Gastroesophageal sphincter (tissue), 4 donors: ENCODE results near the gene ABHD5. TPM values are rescaled to one million over a fixed set of nuclear protein-coding genes. Genes with fewer than 3 reads are reported as not detected.

Experiments used
- ATAC-seq: fragments of 150-250 bp; one replicate; pipeline ENCODE4 v1.9.1; 2016; ENCODE audit warnings: mild to moderate bottlenecking, moderate library complexity
- H3K27ac ChIP-seq, 4 donors: fragments of 200-600 bp; sonication (generic) in 3 of 4; 1 replicate in 3 of 4; 2 replicates in 1 of 4; pipeline ENCODE4 v1.5.1; 2016 to 2019
- H3K27me3 ChIP-seq: fragments of 200-600 bp; sonication (generic); one replicate; pipeline ENCODE4 v1.5.1; 2019
- H3K36me3 ChIP-seq, 2 donors: fragments of 200-600 bp; sonication (generic); one replicate each; pipeline ENCODE4 v1.5.1; 2019; ENCODE audit warnings: control low read depth in 1 of 2
- H3K4me1 ChIP-seq, 3 donors: fragments of 200-600 bp; sonication (generic); 1 replicate in 2 of 3; 2 replicates in 1 of 3; pipeline ENCODE4 v1.5.1; 2016 to 2019; ENCODE audit warnings: control low read depth in 2 of 3
- H3K4me3 ChIP-seq, 2 donors: fragments of 200-600 bp; sonication (generic); one replicate each; pipeline ENCODE4 v1.5.1; 2019; ENCODE audit warnings: mild to moderate bottlenecking in 1 of 2, moderate library complexity in 1 of 2
- H3K9me3 ChIP-seq, 3 donors: fragments of 200-600 bp; sonication (generic); one replicate each; pipeline ENCODE4 v1.5.1; 2017 to 2019; ENCODE audit warnings: control low read depth in 2 of 3
- EP300 ChIP-seq: sonication (generic); formaldehyde crosslinking; IDR thresholded peaks from one replicate; pipeline ENCODE4 v1.6.1; 2017; ENCODE audit warnings: antibody characterized with exemption, mild to moderate bottlenecking
- POLR2A ChIP-seq, 2 donors: fragments of 450-650 bp; IDR thresholded peaks; one replicate each; pipeline ENCODE4 v1.6.1; 2017; ENCODE audit warnings: antibody characterized with exemption in 2 of 2, mild to moderate bottlenecking in 2 of 2, moderate library complexity in 1 of 2
- POLR2AphosphoS5 ChIP-seq: sonication (generic); formaldehyde crosslinking; IDR thresholded peaks from one replicate; pipeline ENCODE4 v1.6.1; 2017; ENCODE audit warnings: antibody characterized with exemption
- WGBS, 2 donors: methylation state at CpG; one replicate each; pipeline ENCODE4 v1.1.5; 2018; ENCODE audit warnings: low coverage in 1 of 2; 5-methylcytosine and 5-hydroxymethylcytosine counted together
- total RNA-seq, 4 donors: library from RNA; depleted of rRNA; stranded (reverse); fragments of >200 nt; gene quantifications; one replicate each; pipeline ENCODE4 v1.1.0, GENCODE V29; 2016
- TF ChIP-seq, protein P1 (sequence below), 4 experiments: fragments of 200-600 bp in 2 of 4; fragments of 450-650 bp in 2 of 4; sonication (generic) in 1 of 4; IDR thresholded peaks; one replicate each; pipeline ENCODE4 v1.5.1; 2017 to 2019; ENCODE audit warnings: antibody characterized with exemption in 4 of 4, mild to moderate bottlenecking in 2 of 4, moderate library complexity in 2 of 4

Gene ABHD5
- total RNA-seq, 4 donors from 2014 or later = 26.1 to 53.2 (median 34.8) TPM

DNA sequence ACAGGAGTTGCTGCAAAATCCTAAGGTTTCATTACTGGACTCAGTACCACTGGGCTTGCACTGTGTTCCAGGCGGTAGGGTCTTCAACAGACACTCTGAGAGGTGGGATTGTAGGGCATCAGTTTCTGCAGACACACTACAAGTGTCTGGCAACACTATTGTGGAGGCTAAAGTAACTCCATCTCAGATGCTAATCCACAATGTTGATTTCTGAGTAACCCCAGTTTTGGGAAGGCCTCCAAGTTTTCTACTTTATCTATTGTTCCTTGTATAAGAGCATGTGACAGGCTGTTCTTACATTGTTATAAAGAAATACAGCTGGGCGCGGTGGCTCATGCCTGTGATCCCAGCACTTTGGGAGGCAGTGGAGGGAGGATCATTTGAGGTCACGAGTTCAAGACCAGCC, 2.5 kb upstream of the ABHD5 start:
- TF ChIP-seq EP300 (no peak), POLR2AphosphoS5 (no peak), POLR2A (IDR thresholded peaks at IDR 0.05) (no peak)
- TF ChIP-seq, protein P1, sequence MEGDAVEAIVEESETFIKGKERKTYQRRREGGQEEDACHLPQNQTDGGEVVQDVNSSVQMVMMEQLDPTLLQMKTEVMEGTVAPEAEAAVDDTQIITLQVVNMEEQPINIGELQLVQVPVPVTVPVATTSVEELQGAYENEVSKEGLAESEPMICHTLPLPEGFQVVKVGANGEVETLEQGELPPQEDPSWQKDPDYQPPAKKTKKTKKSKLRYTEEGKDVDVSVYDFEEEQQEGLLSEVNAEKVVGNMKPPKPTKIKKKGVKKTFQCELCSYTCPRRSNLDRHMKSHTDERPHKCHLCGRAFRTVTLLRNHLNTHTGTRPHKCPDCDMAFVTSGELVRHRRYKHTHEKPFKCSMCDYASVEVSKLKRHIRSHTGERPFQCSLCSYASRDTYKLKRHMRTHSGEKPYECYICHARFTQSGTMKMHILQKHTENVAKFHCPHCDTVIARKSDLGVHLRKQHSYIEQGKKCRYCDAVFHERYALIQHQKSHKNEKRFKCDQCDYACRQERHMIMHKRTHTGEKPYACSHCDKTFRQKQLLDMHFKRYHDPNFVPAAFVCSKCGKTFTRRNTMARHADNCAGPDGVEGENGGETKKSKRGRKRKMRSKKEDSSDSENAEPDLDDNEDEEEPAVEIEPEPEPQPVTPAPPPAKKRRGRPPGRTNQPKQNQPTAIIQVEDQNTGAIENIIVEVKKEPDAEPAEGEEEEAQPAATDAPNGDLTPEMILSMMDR (IDR thresholded peaks at IDR 0.05) = no peak
- H3K4me1 ChIP-seq = peaks cover 0 to 28% (median 5%) of the 10 kb centered on the region in 3 donors
- ATAC-seq = no peak
- H3K9me3 ChIP-seq = no peaks in the 10 kb centered on the region
- H3K36me3 ChIP-seq = no peaks in the 10 kb centered on the region
- H3K27ac ChIP-seq = no peak overlapping the region
- no peak overlapping the region for H3K4me3 ChIP-seq
- WGBS, 2 donors = 83% methylated on average over 4 of the region's 4 CpGs; no CpG with 5 or more reads in 1 of the 2 donors
- no peaks in the 10 kb centered on the region for H3K27me3 ChIP-seq

DNA sequence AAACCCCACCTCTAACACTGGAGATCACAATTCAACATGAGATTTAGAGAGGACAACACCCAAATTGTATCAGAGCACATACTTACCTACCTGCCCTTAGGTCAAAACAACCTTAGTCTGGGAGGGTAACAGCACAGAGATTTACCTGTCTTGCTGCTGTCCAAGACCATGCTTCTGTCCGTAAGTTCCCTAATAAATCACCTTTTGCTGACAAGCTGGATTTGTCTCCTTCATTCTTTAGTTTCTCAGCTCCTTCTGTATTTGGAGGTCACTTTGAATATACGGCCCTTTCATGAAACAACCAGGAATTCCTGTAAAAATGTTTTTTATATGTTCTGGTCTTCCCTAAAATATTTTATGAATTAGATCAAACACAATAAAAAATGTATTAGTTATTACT, 1.6 kb upstream of the ABHD5 start:
- H3K27ac ChIP-seq = no peak overlapping the region
- ATAC-seq = no peak
- TF ChIP-seq POLR2A (IDR thresholded peaks at IDR 0.05) (no peak), EP300 (no peak), POLR2AphosphoS5 (no peak)
- TF ChIP-seq, protein P1 (IDR thresholded peaks at IDR 0.05) = no peak

DNA sequence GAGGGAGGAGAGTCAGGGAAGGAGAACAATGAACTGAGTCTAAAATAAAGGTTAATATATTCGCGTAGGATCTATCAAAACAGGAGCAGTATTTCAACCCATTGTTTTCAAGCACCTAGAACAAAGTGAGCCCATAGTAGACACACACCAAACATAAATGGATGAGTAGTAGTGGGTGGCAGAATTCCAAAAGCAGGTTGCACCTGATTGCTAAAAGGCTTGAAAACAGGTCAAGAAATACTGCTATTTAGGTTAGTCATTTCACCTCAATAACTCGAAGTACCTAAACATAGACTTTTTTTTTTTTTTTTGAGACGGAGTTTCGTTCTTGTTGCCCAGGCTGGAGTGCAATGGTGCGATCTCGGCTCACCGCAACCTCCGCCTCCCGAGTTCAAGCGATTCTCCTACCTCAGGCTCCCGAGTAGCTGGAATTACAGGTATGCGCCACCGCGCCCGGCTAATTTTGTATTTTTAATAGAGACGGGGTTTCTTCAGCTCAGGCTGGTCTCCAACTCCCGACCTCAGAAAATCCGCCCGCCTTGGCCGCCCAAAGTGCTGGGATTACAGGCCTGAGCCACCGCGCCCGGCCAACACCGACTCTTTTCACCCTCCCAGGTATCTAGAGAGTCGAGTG, 855 bp upstream of the ABHD5 start:
- Histone ChIP-seq H3K27me3 (no peaks in the 10 kb centered on the region), H3K4me3 (peak overlapping the region; percentile 72 to 96), H3K4me1 (peaks cover 0 to 37% (median 5%) of the 10 kb centered on the region in 3 donors), H3K27ac (peak overlapping the region in 3 of 4 donors; percentile 95 to 98 (median 98)), H3K36me3 (no peaks in the 10 kb centered on the region), H3K9me3 (no peaks in the 10 kb centered on the region)
- 15 to 61% methylated on average over 3 to 16 of the region's 26 CpGs for WGBS, 2 donors
- ATAC-seq = no peak
- TF ChIP-seq EP300 (no peak), POLR2AphosphoS5 (no peak)

More for the DNA sequence above, 1.6 kb upstream of the ABHD5 start:
- Histone ChIP-seq H3K9me3 (no peaks in the 10 kb centered on the region), H3K36me3 (no peaks in the 10 kb centered on the region), H3K4me1 (peaks cover 0 to 31% (median 5%) of the 10 kb centered on the region in 3 donors), H3K27me3 (no peaks in the 10 kb centered on the region), H3K4me3 (no peak overlapping the region)
- WGBS, 2 donors = 69 to 75% methylated on average over 2 of the region's 2 CpGs

DNA sequence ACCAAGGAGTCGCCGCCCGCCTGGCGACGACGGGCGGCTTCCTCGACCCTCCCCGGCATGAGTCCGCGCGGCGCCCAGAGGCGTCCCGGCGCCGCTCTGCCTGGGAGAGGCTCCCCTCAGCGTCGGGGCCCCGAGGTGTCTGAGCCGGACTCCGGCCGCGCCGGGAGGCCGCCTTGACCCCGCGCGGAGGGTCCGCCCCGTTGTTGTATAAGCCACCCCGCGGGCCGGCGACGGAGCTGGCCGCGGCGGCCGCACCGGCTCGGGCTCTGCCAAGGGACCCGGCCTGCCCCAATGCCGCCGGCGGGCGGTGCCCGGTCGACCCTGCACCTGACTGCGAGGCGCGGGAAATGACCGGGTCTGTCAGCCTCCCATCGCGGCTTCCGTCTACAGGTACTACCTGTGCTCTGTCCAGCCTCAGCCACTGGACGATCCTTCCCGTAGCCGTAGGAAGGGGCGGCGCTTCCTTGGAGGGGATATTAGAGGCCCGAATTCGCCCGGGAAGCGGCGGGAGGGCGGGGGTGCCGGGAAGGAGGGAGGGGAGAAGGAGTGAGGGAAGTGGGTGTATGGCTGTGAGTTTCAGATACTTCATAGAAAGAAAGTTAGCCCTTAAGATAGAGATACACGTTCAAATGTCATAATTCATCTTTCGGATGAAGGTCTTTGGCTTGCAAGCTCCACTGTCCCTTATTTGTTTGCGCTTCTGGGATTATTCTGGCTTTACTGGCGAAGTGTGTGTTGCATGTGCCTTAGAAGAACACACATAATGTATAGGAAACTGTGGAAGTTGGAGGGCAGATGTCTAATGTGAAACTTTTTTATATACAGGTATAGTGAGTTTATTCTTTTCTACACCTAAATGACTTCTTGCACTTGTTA, 620 bp downstream of the ABHD5 start:
- peak overlapping the region; percentile 81 to 98 (median 96) for H3K27ac ChIP-seq
- peak; percentile 52 for ATAC-seq
- no peaks in the 10 kb centered on the region for H3K9me3 ChIP-seq
- no peaks in the 10 kb centered on the region for H3K27me3 ChIP-seq
- 2 to 8% methylated on average over 4 to 6 of the region's 72 CpGs for WGBS, 2 donors
- H3K4me3 ChIP-seq = peak overlapping the region; percentile 72 to 96
- no peak for TF ChIP-seq POLR2A (IDR thresholded peaks at IDR 0.05)
- TF ChIP-seq, protein P1 (IDR thresholded peaks at IDR 0.05) = no peak
- TF ChIP-seq EP300 = no peak
- peak; percentile 61 for TF ChIP-seq POLR2AphosphoS5
- H3K36me3 ChIP-seq = no peaks in the 10 kb centered on the region
- H3K4me1 ChIP-seq = peaks cover 2 to 52% (median 5%) of the 10 kb centered on the region in 3 donors

DNA sequence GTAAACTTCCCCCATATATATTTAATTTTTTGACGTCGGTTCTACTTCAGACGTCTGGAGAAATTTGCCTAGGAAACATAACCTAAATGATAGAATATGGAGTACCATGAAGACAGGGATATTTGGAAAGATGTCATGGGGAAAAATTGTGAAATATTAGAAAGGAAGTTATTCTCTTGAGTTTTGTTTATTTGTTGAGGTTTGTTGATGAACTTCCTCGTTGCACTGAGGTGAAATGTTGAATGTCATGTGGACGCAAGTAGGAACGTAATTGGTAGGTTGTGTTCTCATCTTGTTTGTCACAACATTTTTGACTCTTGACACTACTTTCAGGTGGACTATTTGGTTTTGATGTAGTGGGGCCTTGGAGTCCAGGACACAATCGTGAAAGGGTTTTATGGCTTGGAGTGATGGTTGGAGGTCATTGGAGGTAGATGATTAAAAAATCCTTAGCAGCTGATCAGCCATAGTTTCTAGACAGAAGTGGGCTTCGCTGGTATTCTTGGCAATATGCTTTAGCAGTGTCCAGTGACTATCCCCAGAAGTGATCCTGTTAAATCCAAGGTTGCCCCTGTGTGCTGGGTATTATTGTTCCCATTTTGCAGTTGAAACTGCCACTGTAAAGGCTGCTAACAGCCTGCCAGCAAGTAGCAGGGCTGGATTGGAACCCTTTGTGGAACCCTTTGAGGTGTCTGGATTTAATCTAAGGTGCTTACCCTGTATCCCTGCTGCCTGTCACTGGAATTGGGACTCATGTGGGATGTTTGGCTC, 1.5 kb downstream of the ABHD5 start:
- Histone ChIP-seq H3K27ac (no peak overlapping the region), H3K4me3 (peak overlapping the region; percentile 72 to 96), H3K4me1 (peaks cover 5 to 60% (median 7%) of the 10 kb centered on the region in 3 donors), H3K27me3 (no peaks in the 10 kb centered on the region), H3K9me3 (no peaks in the 10 kb centered on the region), H3K36me3 (no peaks in the 10 kb centered on the region)
- no peak for ATAC-seq
- TF ChIP-seq POLR2A (IDR thresholded peaks at IDR 0.05) (no peak), EP300 (no peak), POLR2AphosphoS5 (no peak)
- TF ChIP-seq, protein P1 (IDR thresholded peaks at IDR 0.05) = no peak
- 66 to 67% methylated on average over 7 to 8 of the region's 8 CpGs for WGBS, 2 donors
